Measurements from ENCODE around the gene TBX18. TPM values are rescaled to one million over a fixed set of nuclear protein-coding genes. Genes with fewer than 3 reads are reported as not detected.

TBX18 gene
- total RNA-seq, 2 donors from 2014 or later, result not detected

DNA sequence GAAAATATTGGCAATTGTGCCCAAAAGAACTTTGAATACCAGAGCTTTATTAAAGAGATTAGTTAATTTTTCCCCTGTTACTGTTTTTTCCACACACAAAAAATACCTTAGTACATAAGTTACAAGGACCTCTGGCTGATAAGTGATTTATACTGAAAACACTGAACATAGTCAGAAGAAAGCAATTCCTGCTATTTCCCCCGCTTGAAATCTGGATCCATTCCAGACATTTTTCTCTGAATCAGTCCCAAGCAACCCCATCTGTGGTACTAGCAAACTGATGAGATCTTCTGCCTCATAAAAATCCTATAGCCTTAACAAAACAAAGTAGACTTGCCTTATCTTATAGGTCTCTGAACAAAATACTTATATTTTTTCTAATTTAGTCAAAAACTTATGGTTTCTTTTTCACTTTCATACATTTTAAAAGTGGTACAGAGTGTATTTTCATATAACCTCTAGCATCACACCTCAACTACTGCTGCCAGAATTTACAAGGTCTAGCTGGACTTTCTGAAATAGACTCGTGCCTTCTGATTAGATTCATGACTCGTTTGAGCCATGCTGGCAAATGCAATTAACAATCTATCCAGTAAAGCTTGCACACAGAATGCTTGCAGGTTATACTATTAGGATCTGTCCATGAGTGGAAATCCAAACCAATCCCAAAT, 111.9 kb downstream of the TBX18 start:
- no peaks in the 10 kb centered on the region for H3K36me3 Mint-ChIP-seq (ENCODE audit: low read depth)
- no peak for ATAC-seq (replicated peaks)
- no peak overlapping the region for H3K27ac Mint-ChIP-seq
- peaks cover 3% of the 10 kb centered on the region for H3K9me3 Mint-ChIP-seq
- H3K4me1 Mint-ChIP-seq, result no peaks in the 10 kb centered on the region
- H3K27me3 Mint-ChIP-seq, result no peaks in the 10 kb centered on the region
- no peak overlapping the region for H3K4me3 Mint-ChIP-seq

DNA sequence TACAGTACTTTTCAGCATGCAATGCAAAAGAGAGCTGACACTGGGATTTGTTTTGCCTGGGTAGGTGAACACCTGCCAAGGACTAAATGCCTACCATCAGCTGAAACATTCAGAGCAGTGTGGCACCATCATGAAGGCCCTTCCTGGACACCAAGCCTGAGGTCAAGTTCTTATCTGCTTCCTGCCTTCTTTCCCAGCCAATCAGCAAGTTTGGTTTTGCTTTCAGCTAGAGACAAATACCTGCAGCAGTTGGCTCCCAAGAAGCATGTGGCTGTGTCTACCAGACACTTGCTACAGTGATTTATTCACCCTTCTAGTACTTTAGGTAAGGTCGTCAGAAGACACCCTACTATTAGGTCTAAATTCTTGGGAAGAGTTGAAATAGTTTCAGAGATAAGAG, 112.8 kb downstream of the TBX18 start:
- Mint-ChIP-seq H3K4me3 (no peak overlapping the region), H3K27ac (no peak overlapping the region), H3K36me3 (ENCODE audit: low read depth) (no peaks in the 10 kb centered on the region), H3K27me3 (no peaks in the 10 kb centered on the region), H3K9me3 (peaks cover 3% of the 10 kb centered on the region), H3K4me1 (no peaks in the 10 kb centered on the region)
- no peak for ATAC-seq (replicated peaks)

DNA sequence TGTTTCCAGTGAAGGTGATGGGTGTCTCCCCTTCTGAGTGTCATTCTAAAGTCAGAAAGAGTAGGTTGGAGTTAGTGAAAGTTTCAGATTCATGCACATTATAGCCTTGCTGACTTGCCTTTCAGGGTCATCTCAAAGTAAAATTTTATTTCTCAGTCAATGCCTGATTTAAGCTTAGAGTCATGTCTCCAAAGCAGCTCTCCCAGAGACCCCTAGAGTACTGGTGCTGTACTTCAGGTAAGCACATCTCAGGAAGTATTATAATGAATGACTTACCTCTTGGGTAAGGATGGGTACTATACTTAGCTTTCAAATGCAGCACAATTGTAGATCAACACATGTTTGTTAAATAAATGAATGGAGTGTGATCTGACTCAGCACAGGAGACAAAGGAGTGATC, 116.0 kb downstream of the TBX18 start:
- no peaks in the 10 kb centered on the region for H3K36me3 Mint-ChIP-seq (ENCODE audit: low read depth)
- no peaks in the 10 kb centered on the region for H3K4me1 Mint-ChIP-seq
- no peak for ATAC-seq (replicated peaks)
- peaks cover 3% of the 10 kb centered on the region for H3K9me3 Mint-ChIP-seq
- no peaks in the 10 kb centered on the region for H3K27me3 Mint-ChIP-seq
- no peak overlapping the region for H3K27ac Mint-ChIP-seq
- H3K4me3 Mint-ChIP-seq, result no peak overlapping the region

DNA sequence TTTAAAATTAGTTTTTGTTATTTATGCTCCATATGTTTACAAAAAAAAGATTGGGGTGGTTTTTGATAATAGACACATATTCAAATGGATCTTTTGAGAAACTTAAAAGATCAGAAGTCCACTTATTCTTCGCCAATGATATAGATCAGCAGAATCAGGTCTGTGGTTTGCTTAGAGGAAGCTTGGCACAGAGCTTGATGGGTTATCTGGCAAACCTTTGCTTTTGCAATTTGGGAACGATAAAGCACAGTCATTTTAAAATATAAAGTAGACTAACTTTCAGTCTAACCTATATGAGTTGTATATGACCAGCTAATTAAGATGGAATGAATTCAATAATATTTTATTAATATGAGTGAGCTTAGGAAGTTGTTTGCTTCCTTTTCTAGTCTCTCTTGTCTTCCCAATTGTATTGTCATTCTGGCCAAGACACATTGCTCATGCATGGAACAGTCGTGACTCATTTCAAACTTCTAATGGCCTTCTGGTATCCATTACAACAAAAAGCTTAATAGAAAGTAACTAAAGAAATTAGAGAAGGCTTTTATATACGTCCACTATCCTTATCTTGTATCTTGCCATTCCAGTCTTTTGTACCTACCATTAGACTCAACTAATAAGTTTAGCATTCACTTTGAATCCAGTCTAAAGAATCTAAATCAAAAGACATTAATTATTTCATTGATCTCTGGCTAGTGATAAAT, 118.7 kb downstream of the TBX18 start:
- Mint-ChIP-seq H3K4me3 (no peak overlapping the region), H3K27ac (no peak overlapping the region), H3K4me1 (no peaks in the 10 kb centered on the region), H3K27me3 (no peaks in the 10 kb centered on the region), H3K9me3 (peaks cover 4% of the 10 kb centered on the region), H3K36me3 (ENCODE audit: low read depth) (no peaks in the 10 kb centered on the region)
- no peak for ATAC-seq (replicated peaks)

DNA sequence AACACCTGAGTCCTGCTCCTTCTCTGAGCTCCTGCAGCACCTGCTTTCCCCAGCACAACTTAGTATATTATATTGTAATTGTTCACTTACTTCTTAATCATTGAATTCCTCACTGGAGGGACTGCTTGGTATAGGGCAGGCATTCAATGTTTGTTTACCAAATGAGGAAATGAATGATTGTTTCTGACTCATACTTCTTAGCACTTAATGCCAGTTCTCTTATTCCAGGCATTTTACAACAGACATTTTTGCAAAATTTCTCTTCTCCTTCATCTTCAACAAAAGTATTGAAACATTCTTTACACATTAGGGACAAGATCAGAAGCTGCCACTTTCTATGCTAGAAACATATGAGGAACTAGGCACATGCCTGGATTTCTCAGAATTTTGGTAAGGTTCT, 119.4 kb downstream of the TBX18 start:
- H3K4me1 Mint-ChIP-seq, result no peaks in the 10 kb centered on the region
- H3K9me3 Mint-ChIP-seq, result peaks cover 4% of the 10 kb centered on the region
- H3K4me3 Mint-ChIP-seq, result no peak overlapping the region
- no peaks in the 10 kb centered on the region for H3K27me3 Mint-ChIP-seq
- no peak for ATAC-seq (replicated peaks)
- H3K36me3 Mint-ChIP-seq (ENCODE audit: low read depth), result no peaks in the 10 kb centered on the region
- no peak overlapping the region for H3K27ac Mint-ChIP-seq

DNA sequence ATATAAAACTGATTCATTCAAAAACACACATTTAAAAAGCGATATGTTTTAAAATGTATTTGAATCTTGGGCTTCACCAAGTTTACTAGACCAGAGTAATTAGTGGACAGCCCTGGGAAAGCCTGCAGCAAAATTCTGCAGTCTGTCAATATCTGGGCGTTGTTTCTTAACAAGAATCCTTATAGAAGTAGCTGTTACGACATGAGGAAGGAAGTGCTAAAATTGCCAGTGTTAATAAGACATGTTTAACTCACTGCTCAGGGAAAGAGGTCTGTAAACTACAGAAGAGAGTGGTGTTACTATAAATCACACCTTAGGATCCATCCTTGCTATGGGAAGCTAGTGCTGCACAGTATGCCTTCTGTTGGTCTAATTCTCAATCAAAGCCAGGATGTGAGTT, 120.6 kb downstream of the TBX18 start:
- no peaks in the 10 kb centered on the region for H3K36me3 Mint-ChIP-seq (ENCODE audit: low read depth)
- H3K4me1 Mint-ChIP-seq, result no peaks in the 10 kb centered on the region
- no peak overlapping the region for H3K4me3 Mint-ChIP-seq
- no peak for ATAC-seq (replicated peaks)
- H3K27me3 Mint-ChIP-seq, result no peaks in the 10 kb centered on the region
- H3K27ac Mint-ChIP-seq, result no peak overlapping the region
- peaks cover 8% of the 10 kb centered on the region for H3K9me3 Mint-ChIP-seq

DNA sequence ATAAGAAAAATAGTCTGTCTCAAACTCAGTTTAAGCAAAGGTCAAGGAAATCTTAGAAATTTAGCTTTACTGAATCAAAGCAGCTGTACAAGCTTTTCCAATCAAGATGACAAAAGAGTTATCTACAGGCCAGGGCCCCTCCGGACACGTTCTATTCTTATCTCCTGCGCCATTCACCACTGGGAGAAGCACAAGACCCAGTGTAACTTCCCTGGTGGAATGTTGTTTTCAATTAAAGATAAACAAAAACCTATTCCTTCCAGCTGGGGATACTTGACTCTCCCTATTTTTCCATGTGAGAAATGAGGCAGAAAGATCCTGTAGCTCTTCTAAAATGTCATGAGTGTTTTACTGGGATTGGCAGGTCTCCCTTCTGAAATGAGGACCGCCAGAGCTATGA, 123.3 kb downstream of the TBX18 start:
- no peak for ATAC-seq (replicated peaks)
- Mint-ChIP-seq H3K9me3 (peaks cover 18% of the 10 kb centered on the region), H3K27ac (no peak overlapping the region), H3K36me3 (ENCODE audit: low read depth) (no peaks in the 10 kb centered on the region), H3K4me3 (no peak overlapping the region), H3K27me3 (no peaks in the 10 kb centered on the region), H3K4me1 (no peaks in the 10 kb centered on the region)

DNA sequence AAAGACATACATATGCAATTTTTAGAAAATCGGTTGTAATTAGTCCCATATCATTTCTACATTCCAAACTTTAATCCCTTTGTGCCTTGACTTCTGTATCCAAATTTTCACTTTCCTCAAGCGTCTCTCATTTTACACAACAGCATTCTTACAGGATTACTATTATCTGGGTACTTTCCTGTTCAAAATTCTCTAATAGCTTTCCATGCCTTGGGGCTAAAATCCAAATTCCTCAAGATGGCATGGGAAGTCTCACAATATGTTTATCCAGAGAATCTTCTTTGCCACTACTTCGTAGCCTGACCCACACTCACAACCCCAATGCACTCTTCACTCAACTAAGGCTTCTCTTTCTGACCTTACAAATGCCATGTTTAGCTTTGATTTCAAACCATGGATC, 125.0 kb downstream of the TBX18 start:
- Mint-ChIP-seq H3K27me3 (no peaks in the 10 kb centered on the region), H3K9me3 (peaks cover 22% of the 10 kb centered on the region), H3K4me1 (no peaks in the 10 kb centered on the region), H3K36me3 (ENCODE audit: low read depth) (no peaks in the 10 kb centered on the region), H3K27ac (no peak overlapping the region), H3K4me3 (no peak overlapping the region)
- no peak for ATAC-seq (replicated peaks)

DNA sequence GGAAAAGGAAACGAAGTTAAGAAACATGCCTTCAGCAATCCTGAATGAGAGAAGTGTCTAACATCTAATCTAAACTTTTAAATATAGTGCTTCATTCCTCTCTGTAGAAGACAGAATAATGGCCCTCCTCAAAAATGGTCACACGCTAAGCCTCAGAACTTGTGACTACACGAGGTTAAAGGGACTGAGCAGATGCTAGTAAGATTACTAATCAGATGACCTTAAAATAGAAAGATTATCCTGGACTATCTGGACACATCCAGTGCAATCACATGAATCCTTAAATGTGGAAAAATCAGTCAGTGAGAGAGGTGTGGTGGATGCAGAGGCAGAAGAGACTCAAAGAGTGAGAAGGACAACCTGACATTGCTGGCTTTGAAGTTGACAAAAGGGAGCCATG, 126.1 kb downstream of the TBX18 start:
- ATAC-seq (replicated peaks), result no peak
- peaks cover 22% of the 10 kb centered on the region for H3K9me3 Mint-ChIP-seq
- no peaks in the 10 kb centered on the region for H3K36me3 Mint-ChIP-seq (ENCODE audit: low read depth)
- no peaks in the 10 kb centered on the region for H3K4me1 Mint-ChIP-seq
- no peak overlapping the region for H3K27ac Mint-ChIP-seq
- no peaks in the 10 kb centered on the region for H3K27me3 Mint-ChIP-seq
- H3K4me3 Mint-ChIP-seq, result no peak overlapping the region
